HG02885 (cell line): ENCODE data around the gene LGALS1.
"Not testable (repeated sequence)": the region's sequence is repeated elsewhere in the genome, so short reads cannot be mapped to it uniquely, and the experiment has no call there.

Experiments used
- ATAC-seq: cut with Tn5 transposase; IDR thresholded peaks from one replicate; pipeline ENCODE4 v1.9.1; 2021; ENCODE audit warnings: mild to moderate bottlenecking; ENCODE audit not compliant: unreplicated experiment, poor library complexity

LGALS1 gene

DNA sequence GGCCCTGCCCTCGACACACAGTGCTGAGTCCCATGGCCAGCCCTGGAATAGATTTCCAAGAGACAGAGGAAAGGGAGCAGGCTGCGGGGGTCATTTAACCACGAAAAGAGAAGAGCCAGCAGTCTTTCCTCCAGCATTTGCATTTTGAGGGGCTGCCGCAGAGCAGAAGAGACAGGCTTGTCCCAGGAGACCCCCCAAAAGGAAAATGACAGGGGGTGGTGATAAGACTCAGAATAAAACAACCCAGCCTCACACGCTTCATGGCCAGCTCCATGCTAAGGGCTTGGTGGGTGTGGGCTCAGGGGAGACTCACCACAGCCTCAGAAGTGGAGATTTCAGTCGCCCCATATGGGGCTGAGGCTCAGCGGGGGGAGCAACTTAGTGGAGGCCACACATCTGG is 38.3 kb downstream of the LGALS1 start:
- no peak for ATAC-seq

DNA sequence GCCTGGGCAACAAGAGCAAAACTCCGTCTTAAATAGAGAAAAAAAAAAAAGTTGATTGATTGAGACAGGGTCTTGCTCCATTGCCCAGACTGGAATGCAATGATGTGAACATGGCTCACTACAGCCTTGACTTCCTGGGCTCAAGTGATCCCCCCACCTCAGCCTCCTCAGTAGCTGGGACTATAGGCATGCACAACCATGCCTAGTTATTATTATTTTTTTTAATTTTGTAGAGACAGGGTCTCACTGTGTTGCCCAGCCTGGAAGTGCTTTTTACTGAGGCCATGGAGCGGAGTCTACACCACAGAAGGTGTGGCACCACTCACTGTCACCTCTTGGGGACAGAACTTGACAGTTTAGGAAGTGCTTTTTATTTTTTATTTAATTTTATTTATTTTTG is 39.2 kb downstream of the LGALS1 start:
- no peak for ATAC-seq

DNA sequence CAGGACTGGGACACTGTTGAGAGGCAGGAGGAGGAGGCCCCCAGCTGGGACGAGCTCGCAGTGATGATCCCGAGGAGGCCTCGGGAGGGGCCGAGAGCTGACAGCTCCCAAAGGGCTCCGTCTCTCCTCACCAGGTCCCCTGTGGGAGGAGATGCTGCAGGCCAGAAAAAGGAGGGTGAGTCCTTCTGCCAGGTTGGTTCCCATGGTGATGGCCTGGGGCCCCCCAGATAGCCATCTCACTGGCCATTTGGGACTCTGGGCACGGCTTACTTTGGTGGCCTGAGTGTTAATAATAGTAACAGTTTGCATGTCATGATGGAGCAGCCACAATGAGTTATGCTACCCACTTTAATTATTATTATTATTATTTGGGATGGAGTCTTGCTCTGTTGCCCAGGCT is 40.3 kb downstream of the LGALS1 start:
- no peak for ATAC-seq

DNA sequence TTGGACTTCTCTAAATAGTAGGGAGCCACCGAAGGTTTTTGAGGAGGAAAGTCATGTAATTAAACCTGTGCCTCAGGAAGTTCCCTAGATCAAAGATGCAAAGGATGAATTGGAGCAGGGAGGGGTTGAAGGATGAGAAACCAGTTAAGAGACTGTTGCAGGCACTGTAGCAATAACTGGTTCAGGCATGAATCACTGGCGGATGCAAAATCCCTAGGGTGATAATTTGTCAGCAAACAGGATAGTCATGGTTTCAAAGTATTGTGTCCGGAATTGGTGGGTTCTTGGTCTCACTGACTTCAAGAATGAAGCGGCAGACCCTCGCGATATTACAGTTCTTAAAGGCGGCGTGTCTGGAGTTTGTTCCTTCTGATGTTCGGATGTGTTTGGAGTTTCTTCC is 41.3 kb downstream of the LGALS1 start:
- ATAC-seq = no peak

DNA sequence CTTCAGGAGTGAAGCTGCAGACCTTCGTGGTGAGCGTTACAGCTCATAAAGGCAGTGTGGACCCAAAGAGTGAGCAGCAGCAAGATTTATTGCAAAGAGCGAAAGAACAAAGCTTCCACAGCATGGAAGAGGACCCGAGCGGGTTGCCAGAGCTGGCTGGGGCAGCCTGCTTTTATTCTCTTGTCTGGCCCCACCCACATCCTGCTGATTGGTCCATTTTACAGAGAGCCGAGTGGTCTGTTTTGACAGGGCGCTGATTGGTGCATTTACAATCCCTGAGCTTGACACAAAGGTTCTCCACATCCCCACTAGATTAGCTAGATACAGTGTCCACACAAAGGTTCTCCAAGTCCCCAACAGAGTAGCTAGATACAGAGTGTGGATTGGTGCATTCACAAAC is 41.8 kb downstream of the LGALS1 start:
- ATAC-seq = not testable (repeated sequence)

DNA sequence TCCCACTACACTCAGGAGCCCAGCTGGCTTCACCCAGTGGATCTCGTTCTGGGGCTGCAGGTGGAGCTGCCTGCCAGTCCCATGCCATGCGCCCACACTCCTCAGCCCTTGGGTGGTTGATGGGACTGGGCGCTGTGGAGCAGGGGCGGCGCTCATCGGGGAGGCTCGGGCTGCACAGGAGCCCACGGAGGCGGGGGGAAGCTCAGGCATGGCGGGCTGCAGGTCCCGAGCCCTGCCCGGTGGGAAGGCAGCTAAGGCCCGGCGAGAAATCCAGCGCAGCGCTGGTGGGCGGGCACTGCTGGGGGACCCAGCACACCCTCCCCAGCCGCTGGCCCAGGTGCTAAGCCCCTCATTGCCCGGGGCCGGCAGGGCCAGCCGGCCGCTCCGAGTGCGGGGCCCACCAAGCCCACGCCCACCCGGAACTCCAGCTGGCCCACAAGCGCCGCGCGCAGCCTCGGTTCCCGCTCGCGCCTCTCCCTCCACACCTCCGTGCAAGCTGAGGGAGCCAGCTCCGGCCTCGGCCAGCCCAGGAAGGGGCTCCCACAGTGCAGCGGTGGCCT is 42.4 kb downstream of the LGALS1 start:
- ATAC-seq = not testable (repeated sequence)

DNA sequence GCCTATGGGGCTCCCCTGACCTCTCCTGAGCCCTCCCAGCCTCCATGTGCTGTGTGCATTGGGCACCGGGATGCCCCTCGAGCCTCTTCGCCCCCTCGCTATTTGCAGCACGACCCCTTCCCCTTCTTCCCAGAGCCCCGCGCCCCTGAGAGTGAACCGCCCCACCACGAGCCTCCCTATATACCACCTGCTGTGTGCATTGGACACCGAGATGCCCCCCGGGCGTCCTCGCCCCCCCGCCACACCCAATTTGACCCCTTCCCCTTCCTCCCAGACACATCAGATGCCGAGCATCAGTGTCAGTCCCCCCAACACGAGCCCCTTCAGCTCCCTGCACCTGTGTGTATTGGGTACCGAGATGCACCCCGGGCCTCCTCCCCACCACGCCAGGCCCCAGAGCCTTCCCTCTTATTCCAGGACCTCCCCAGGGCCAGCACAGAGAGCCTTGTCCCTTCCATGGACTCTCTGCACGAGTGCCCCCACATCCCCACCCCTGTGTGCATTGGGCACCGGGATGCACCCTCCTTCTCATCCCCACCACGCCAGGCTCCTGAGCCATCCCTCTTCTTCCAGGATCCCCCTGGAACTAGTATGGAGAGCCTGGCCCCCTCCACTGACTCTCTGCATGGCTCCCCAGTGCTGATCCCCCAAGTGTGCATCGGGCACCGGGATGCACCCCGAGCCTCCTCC is 50.3 kb downstream of the LGALS1 start:
- no peak for ATAC-seq

DNA sequence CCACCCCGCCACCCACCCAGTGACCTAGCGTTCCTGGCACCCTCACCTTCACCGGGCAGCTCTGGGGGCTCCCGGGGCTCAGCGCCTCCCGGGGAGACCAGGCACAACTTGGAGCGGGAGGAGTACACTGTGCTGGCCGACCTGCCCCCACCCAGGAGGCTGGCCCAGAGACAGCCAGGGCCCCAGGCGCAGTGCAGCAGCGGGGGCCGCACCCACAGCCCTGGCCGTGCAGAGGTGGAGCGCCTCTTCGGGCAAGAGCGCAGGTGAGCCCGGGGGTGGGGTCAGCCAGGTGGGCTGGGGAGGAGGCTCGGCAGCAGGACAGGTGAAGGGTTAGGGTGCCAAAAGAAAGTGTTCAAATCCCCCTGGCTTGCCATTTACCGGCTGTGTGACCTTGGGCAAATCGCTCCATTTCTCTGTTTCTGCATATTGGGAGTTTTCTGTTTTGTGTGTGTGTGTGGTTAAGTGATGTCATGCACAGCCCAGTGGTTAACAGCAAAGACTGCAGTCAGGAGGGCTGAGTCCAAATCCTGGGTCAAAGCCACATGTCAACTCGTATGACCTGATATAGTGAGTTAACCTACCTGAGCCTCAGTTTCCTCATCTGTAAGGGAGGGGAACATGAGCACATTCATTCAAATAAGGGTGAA is 50.9 kb downstream of the LGALS1 start:
- no peak for ATAC-seq

DNA sequence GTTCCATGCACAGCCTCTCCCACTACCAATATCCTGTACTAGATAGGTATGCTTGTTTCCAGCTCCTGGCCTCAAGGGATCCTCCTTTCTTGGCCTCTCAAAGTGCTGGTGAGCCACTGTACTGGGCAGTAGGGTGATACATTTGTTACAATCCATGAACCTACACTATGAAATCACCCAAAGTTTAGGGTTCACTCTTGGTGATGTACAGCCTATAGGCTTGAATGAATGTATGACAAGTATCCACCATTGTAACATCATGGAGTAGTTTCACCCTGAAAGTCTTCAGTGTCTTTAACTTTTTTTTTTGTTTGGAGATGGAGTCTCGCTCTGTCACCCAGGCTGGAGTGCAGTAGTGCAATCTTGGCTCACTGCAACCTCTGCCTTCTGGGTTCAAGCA is 53.2 kb downstream of the LGALS1 start:
- no peak for ATAC-seq
